IMR-90 (cell line): ENCODE data around the gene NRF1. TPM values are rescaled to one million over a fixed set of nuclear protein-coding genes. Genes with fewer than 3 reads are reported as not detected.

Experiments
- ATAC-seq: fragments of 200-7000 bp; cut with Tn5 transposase; 2 replicates; pipeline ENCODE4 v1.9.1; 2020; ENCODE audit warnings: low read depth, mild to moderate bottlenecking, moderate library complexity
- BruUV-seq: library from RNA; stranded (reverse); fragments of 400-500 nt; replicated peaks from 2 replicates; lab custom pipeline; 2021; lab: Mats Ljungman, UMichigan
- CTCF ChIA-PET: fragments of 300-600 bp; formaldehyde crosslinking; extraction: SDS; loops from one replicate; lab custom pipeline; 2021; ENCODE audit warnings: antibody characterized with exemption; lab: Yijun Ruan, JAX
- POLR2A ChIA-PET: fragments of 300-600 bp; sonication (Branson Sonifier 250); formaldehyde crosslinking; loops from one replicate; lab custom pipeline; 2022; ENCODE audit warnings: antibody characterized with exemption; ENCODE audit not compliant: unreplicated experiment; lab: Charles Lee
- DNase-seq: peaks from one replicate; pipeline ENCODE4 v3.0.0; 2013
- H2AFZ ChIP-seq: replicated peaks from 2 replicates; pipeline ENCODE3; 2013; ENCODE audit warnings: low read length, mild to moderate bottlenecking; ENCODE audit not compliant: poor library complexity
- H2AK5ac ChIP-seq: 2 replicates; pipeline ENCODE4 v1.6.1; 2013; ENCODE audit warnings: low read depth, low read length, inconsistent platforms
- H2AK9ac ChIP-seq: replicated peaks from 2 replicates; pipeline ENCODE3; 2013; ENCODE audit warnings: mild to moderate bottlenecking, low read depth, low read length, moderate library complexity; ENCODE audit not compliant: poor library complexity
- H2BK120ac ChIP-seq: 2 replicates; pipeline ENCODE4 v1.6.1; 2013; ENCODE audit warnings: low read depth, low read length, inconsistent platforms
- H2BK15ac ChIP-seq: 3 replicates; pipeline ENCODE4 v1.6.1; 2013; ENCODE audit warnings: low read depth, low read length, inconsistent platforms
- H2BK20ac ChIP-seq: 2 replicates; pipeline ENCODE4 v1.6.1; 2013; ENCODE audit warnings: low read depth, mild to moderate bottlenecking, inconsistent platforms, low read length, moderate library complexity
- H2BK5ac ChIP-seq: 2 replicates; pipeline ENCODE4 v1.6.1; 2013; ENCODE audit warnings: mild to moderate bottlenecking, low read depth, low read length, inconsistent platforms; ENCODE audit not compliant: poor library complexity, severe bottlenecking
- H3K14ac ChIP-seq: replicated peaks from 2 replicates; pipeline ENCODE4 v1.6.1; 2013; ENCODE audit warnings: low read depth, low read length, inconsistent platforms
- H3K18ac ChIP-seq: 2 replicates; pipeline ENCODE4 v1.6.1; 2013; ENCODE audit warnings: low read depth, low read length, control low read depth
- H3K23ac ChIP-seq: 2 replicates; pipeline ENCODE4 v1.6.1; 2013; ENCODE audit warnings: low read depth, low read length, inconsistent platforms
- H3K27ac ChIP-seq: 2 replicates; pipeline ENCODE4 v1.5.1; 2013; ENCODE audit warnings: mild to moderate bottlenecking, control low read depth, low read length; ENCODE audit not compliant: insufficient read depth
- H3K27me3 ChIP-seq: 2 replicates; pipeline ENCODE4 v1.6.1; 2013; ENCODE audit warnings: low read length; ENCODE audit not compliant: control insufficient read depth, insufficient read depth
- H3K36me3 ChIP-seq: 2 replicates; pipeline ENCODE4 v1.6.1; 2013; ENCODE audit warnings: low read length, mixed read lengths; ENCODE audit not compliant: control insufficient read depth, insufficient read depth
- H3K4ac ChIP-seq: 2 replicates; pipeline ENCODE4 v1.6.1; 2013; ENCODE audit warnings: low read depth, low read length, inconsistent platforms
- H3K4me1 ChIP-seq: 2 replicates; pipeline ENCODE4 v1.6.1; 2013; ENCODE audit warnings: low read length, mixed read lengths; ENCODE audit not compliant: control insufficient read depth, insufficient read depth
- H3K4me2 ChIP-seq: 2 replicates; pipeline ENCODE4 v1.6.1; 2013; ENCODE audit warnings: low read depth, mild to moderate bottlenecking, control low read depth, low read length, moderate library complexity
- H3K4me3 ChIP-seq: 2 replicates; pipeline ENCODE4 v1.5.1; 2013; ENCODE audit warnings: low read depth, mild to moderate bottlenecking, control low read depth, low read length, moderate library complexity; ENCODE audit not compliant: insufficient read depth
- H3K56ac ChIP-seq: 2 replicates; pipeline ENCODE4 v1.6.1; 2013; ENCODE audit warnings: low read length, inconsistent platforms; ENCODE audit not compliant: insufficient read depth; ENCODE audit errors: extremely low read depth
- H3K79me1 ChIP-seq, 2 experiments: 2 replicates each; pipeline ENCODE4 v1.6.1; 2013; ENCODE audit warnings: low read length in 2 of 2, inconsistent platforms in 1 of 2, low read depth in 1 of 2
- H3K9ac ChIP-seq: 2 replicates; pipeline ENCODE4 v1.6.1; 2013; ENCODE audit warnings: low read depth, low read length, control low read depth
- H3K9me1 ChIP-seq: 2 replicates; pipeline ENCODE4 v1.6.1; 2013; ENCODE audit warnings: low read length, inconsistent platforms; ENCODE audit not compliant: insufficient read depth
- H3K9me3 ChIP-seq: 2 replicates; pipeline ENCODE4 v1.6.1; 2013; ENCODE audit warnings: low read length; ENCODE audit not compliant: control insufficient read depth, insufficient read depth
- H4K20me1 ChIP-seq: 2 replicates; pipeline ENCODE4 v1.6.1; 2013; ENCODE audit warnings: low read length, inconsistent platforms; ENCODE audit not compliant: insufficient read depth
- H4K5ac ChIP-seq: 2 replicates; pipeline ENCODE4 v1.6.1; 2013; ENCODE audit warnings: mild to moderate bottlenecking, low read depth, low read length, control low read depth
- H4K8ac ChIP-seq, 2 experiments: 2 replicates each; pipeline ENCODE4 v1.6.1; 2013; ENCODE audit warnings: low read depth in 2 of 2, low read length in 2 of 2, control low read depth in 1 of 2, inconsistent platforms in 1 of 2
- H4K91ac ChIP-seq: 2 replicates; pipeline ENCODE4 v1.6.1; 2013; ENCODE audit warnings: low read depth, low read length, inconsistent platforms; ENCODE audit not compliant: insufficient read depth
- BHLHE40 ChIP-seq: fragments of 150-350 bp; IDR thresholded peaks from 2 replicates; pipeline ENCODE4 v1.6.1; 2016; ENCODE audit warnings: mild to moderate bottlenecking, low read depth, low read length
- CEBPB ChIP-seq: IDR thresholded peaks from 2 replicates; pipeline ENCODE4 v1.6.1; 2012; ENCODE audit warnings: low read depth, low read length, improper control_type of control experiment
- CHD1 ChIP-seq: IDR thresholded peaks from 2 replicates; pipeline ENCODE4 v1.6.1; 2012; ENCODE audit warnings: low read depth, low read length, improper control_type of control experiment
- FOS ChIP-seq: fragments of 150-350 bp; IDR thresholded peaks from 2 replicates; pipeline ENCODE4 v1.6.1; 2016; ENCODE audit warnings: low read depth, low read length
- MAFK ChIP-seq: IDR thresholded peaks from 2 replicates; pipeline ENCODE4 v1.6.1; 2012; ENCODE audit warnings: low read depth, low read length, improper control_type of control experiment
- MAZ ChIP-seq: IDR thresholded peaks from 2 replicates; pipeline ENCODE4 v1.6.1; 2012; ENCODE audit warnings: low read depth, mild to moderate bottlenecking, low read length, improper control_type of control experiment, moderate library complexity, borderline replicate concordance
- MXI1 ChIP-seq: IDR thresholded peaks from 2 replicates; pipeline ENCODE4 v1.6.1; 2012; ENCODE audit warnings: low read depth, mild to moderate bottlenecking, low read length, moderate library complexity, borderline replicate concordance
- NFE2L2 ChIP-seq: fragments of 150-350 bp; IDR thresholded peaks from 2 replicates; pipeline ENCODE4 v1.6.1; 2016; ENCODE audit warnings: low read depth, mild to moderate bottlenecking, low read length
- POLR2A ChIP-seq: IDR thresholded peaks from 2 replicates; pipeline ENCODE4 v1.6.1; 2012; ENCODE audit warnings: mild to moderate bottlenecking, low read depth, low read length
- RAD21 ChIP-seq: IDR thresholded peaks from 2 replicates; pipeline ENCODE4 v1.6.1; 2012; ENCODE audit warnings: low read length, improper control_type of control experiment
- RCOR1 ChIP-seq: IDR thresholded peaks from 2 replicates; pipeline ENCODE4 v1.6.1; 2012; ENCODE audit warnings: mild to moderate bottlenecking, low read length, improper control_type of control experiment; ENCODE audit not compliant: insufficient replicate concordance
- RFX5 ChIP-seq: IDR thresholded peaks from 2 replicates; pipeline ENCODE4 v1.8.0; 2012; ENCODE audit warnings: low read depth, mild to moderate bottlenecking, low read length, moderate library complexity
- SMC3 ChIP-seq: fragments of 150-350 bp; IDR thresholded peaks from 2 replicates; pipeline ENCODE4 v1.6.1; 2016; ENCODE audit warnings: low read depth, mild to moderate bottlenecking, antibody characterized with exemption, low read length, moderate library complexity
- WGBS, 2 experiments: methylation state at CpG; one replicate each; pipeline versions ENCODE4 v1.1.5 to v1.1.7; 2013; ENCODE audit warnings: missing lambda C conversion rate in 2 of 2; ENCODE audit not compliant: insufficient read length in 1 of 2; ENCODE audit errors: extremely low coverage in 2 of 2; 5-methylcytosine and 5-hydroxymethylcytosine counted together
- dilution Hi-C: fragments of 300-500 bp; cut with HindIII; formaldehyde crosslinking; loops from one replicate; pipeline ENCODE4 v1.14.3; 2018; ENCODE audit warnings: low sequenced_read_pairs; ENCODE audit not compliant: unreplicated experiment
- in situ Hi-C: fragments of 300-500 bp; cut with MboI; formaldehyde crosslinking; loops from 3 replicates; pipeline ENCODE4 v1.14.3; 2019; ENCODE audit warnings: low sequenced_read_pairs, inconsistent platforms, mixed read lengths
- intact Hi-C: fragments of 100-400 bp; cut with micrococcal nuclease; formaldehyde crosslinking; loops from 2 replicates; pipeline ENCODE4 v1.10.0; 2022
- polyA plus RNA-seq, 3 experiments: library from polyadenylated mRNA; depleted of rRNA; stranded (reverse); fragments of >200 nt; gene quantifications; 2 replicates each; pipeline ENCODE4 v1.2.3, GENCODE V29; 2012; ENCODE audit warnings: low replicate concordance in 1 of 3
- total RNA-seq: library from RNA; depleted of rRNA; stranded (reverse); fragments of >200 nt; gene quantifications from 2 replicates; pipeline ENCODE4 v1.2.3, GENCODE V29; 2012
- TF ChIP-seq, protein P1 (sequence below): fragments of 150-350 bp; IDR thresholded peaks from 2 replicates; pipeline ENCODE4 v1.6.1; 2017; ENCODE audit warnings: mild to moderate bottlenecking, antibody characterized with exemption, low read length, low read depth
- TF ChIP-seq, protein P2 (sequence below): conservative IDR thresholded peaks from 2 replicates; pipeline ENCODE4 v1.5.1; 2012; ENCODE audit warnings: mild to moderate bottlenecking, low read depth, low read length, improper control_type of control experiment
- TF ChIP-seq, protein P3 (sequence below): fragments of 150-350 bp; IDR thresholded peaks from 2 replicates; pipeline ENCODE4 v1.6.1; 2016; ENCODE audit warnings: low read depth, mild to moderate bottlenecking, low read length, moderate library complexity, borderline replicate concordance

NRF1 gene
- total and polyA plus RNA-seq, 2 of the 4 experiments (the other 2 are of a cell fraction): 11.4 to 15.8 TPM

DNA sequence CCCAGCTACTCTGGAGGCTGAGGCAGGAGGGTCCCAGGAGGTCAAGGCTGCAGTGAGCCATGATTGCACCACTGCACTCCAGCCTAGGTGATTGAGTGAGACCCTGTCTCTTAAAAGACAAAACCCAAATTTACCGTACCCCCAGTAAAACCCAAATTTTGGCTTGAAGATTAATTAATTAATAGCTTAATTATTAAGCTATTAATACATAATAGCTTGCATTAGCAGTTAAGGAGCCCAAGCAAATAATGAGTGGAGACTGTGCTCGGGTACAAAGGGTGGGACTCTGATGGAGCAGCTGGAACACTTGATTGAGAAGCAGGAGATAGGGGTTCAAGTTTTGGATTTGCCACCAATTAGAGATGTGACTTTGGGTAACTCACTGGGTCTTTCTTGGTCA lies 28.9 kb downstream of the NRF1 start:
- H3K79me1 ChIP-seq: peaks cover 33 to 34% of the 10 kb centered on the region in 2 experiments
- no peak overlapping the region for H2BK15ac ChIP-seq
- H4K91ac ChIP-seq: no peak overlapping the region
- no peaks in the 10 kb centered on the region for H3K9me1 ChIP-seq
- in situ Hi-C loops (loop anchor here (10.0 kb wide), 1 partner anchor 426 kb away; no protein-coding TSS in a partner anchor), intact Hi-C loops (no loop called here), dilution Hi-C loops (no loop called here)
- no peak overlapping the region for H2BK20ac ChIP-seq
- H3K4me1 ChIP-seq: peaks cover 6% of the 10 kb centered on the region
- H4K5ac ChIP-seq: no peak overlapping the region
- H2AK5ac ChIP-seq: no peak overlapping the region
- no peak overlapping the region for H3K14ac ChIP-seq
- no peak overlapping the region for H4K8ac ChIP-seq
- BruUV-seq: no TSS peak
- DNase-seq (no peak), ATAC-seq (no peak)
- no peak overlapping the region for H3K56ac ChIP-seq
- H3K27ac ChIP-seq: no peak overlapping the region
- 100% methylated on average over 1 of the region's 2 CpGs; no CpG with 5 or more reads in 1 of the 2 experiments for WGBS, 2 experiments
- no peaks in the 10 kb centered on the region for H3K36me3 ChIP-seq
- H2AFZ ChIP-seq: no peak overlapping the region
- ChIA-PET POLR2A (no interaction called here), CTCF (interaction anchor here (0.6 to 2.2 kb wide), 2 partner anchors 27 to 294 kb away, joined by 4 to 7 read pairs; no protein-coding TSS in a partner anchor)
- TF ChIP-seq, protein P1, sequence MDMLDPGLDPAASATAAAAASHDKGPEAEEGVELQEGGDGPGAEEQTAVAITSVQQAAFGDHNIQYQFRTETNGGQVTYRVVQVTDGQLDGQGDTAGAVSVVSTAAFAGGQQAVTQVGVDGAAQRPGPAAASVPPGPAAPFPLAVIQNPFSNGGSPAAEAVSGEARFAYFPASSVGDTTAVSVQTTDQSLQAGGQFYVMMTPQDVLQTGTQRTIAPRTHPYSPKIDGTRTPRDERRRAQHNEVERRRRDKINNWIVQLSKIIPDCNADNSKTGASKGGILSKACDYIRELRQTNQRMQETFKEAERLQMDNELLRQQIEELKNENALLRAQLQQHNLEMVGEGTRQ: no peak
- TF ChIP-seq NFE2L2 (no peak), MXI1 (no peak), SMC3 (no peak), POLR2A (no peak), RCOR1 (no peak), RFX5 (no peak), MAZ (no peak), RAD21 (no peak), CHD1 (no peak), FOS (no peak), CEBPB (no peak), BHLHE40 (no peak), MAFK (no peak)
- TF ChIP-seq, protein P2, sequence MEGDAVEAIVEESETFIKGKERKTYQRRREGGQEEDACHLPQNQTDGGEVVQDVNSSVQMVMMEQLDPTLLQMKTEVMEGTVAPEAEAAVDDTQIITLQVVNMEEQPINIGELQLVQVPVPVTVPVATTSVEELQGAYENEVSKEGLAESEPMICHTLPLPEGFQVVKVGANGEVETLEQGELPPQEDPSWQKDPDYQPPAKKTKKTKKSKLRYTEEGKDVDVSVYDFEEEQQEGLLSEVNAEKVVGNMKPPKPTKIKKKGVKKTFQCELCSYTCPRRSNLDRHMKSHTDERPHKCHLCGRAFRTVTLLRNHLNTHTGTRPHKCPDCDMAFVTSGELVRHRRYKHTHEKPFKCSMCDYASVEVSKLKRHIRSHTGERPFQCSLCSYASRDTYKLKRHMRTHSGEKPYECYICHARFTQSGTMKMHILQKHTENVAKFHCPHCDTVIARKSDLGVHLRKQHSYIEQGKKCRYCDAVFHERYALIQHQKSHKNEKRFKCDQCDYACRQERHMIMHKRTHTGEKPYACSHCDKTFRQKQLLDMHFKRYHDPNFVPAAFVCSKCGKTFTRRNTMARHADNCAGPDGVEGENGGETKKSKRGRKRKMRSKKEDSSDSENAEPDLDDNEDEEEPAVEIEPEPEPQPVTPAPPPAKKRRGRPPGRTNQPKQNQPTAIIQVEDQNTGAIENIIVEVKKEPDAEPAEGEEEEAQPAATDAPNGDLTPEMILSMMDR: no peak
- TF ChIP-seq, protein P3, sequence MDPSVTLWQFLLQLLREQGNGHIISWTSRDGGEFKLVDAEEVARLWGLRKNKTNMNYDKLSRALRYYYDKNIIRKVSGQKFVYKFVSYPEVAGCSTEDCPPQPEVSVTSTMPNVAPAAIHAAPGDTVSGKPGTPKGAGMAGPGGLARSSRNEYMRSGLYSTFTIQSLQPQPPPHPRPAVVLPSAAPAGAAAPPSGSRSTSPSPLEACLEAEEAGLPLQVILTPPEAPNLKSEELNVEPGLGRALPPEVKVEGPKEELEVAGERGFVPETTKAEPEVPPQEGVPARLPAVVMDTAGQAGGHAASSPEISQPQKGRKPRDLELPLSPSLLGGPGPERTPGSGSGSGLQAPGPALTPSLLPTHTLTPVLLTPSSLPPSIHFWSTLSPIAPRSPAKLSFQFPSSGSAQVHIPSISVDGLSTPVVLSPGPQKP: no peak
- no peak overlapping the region for H2BK5ac ChIP-seq
- H4K20me1 ChIP-seq: 0 out of 2 replicates have a peak, but pooled peaks cover 4% of the 10 kb centered on the region
- no peak overlapping the region for H3K4me3 ChIP-seq
- no peaks in the 10 kb centered on the region for H3K9me3 ChIP-seq
- no peak overlapping the region for H3K4me2 ChIP-seq
- H2AK9ac ChIP-seq: no peak overlapping the region
- no peak overlapping the region for H3K23ac ChIP-seq
- no peaks in the 10 kb centered on the region for H3K27me3 ChIP-seq
- H3K9ac ChIP-seq: no peak overlapping the region
- no peak overlapping the region for H2BK120ac ChIP-seq
- no peak overlapping the region for H3K18ac ChIP-seq
- H3K4ac ChIP-seq: no peak overlapping the region
